ENCODE measurements around the gene FGGY. TPM values are rescaled to one million over a fixed set of nuclear protein-coding genes. Genes with fewer than 3 reads are reported as not detected.
"Not testable (repeated sequence)": the region's sequence is repeated elsewhere in the genome, so short reads cannot be mapped to it uniquely, and the experiment has no call there.

Gene FGGY
- total RNA-seq, 1 experiment from 2014 or later = 6.4 TPM

- intact Hi-C loops (cut with micrococcal nuclease; ENCODE audit: unreplicated experiment) = loop anchor here (5.0 to 10.0 kb wide), 4 partner anchors 107 to 516 kb away; partner anchors contain the start of gene JUN
- DNase-seq = no peak
- peaks cover 6% of the 10 kb centered on the region for H3K4me1 Mint-ChIP-seq (ENCODE audit: low read depth, unreplicated experiment)
- H3K27me3 Mint-ChIP-seq (ENCODE audit: insufficient read depth, unreplicated experiment) = no peaks in the 10 kb centered on the region
- Histone ChIP-seq H3K4me3 (ENCODE audit: low read depth, low read length) (no peak overlapping the region), H3K4me1 (no peaks in the 10 kb centered on the region), H3K9me3 (no peaks in the 10 kb centered on the region), H3K27me3 (replicated peaks; ENCODE audit: control insufficient read depth, insufficient read depth, low read length) (no peaks in the 10 kb centered on the region), H3K36me3 (ENCODE audit: control insufficient read depth, insufficient read depth, low read length) (no peaks in the 10 kb centered on the region)
- peak overlapping the region; percentile 83 for H3K4me3 Mint-ChIP-seq (ENCODE audit: unreplicated experiment)
- BruUV-seq (replicated peaks) = no TSS peak
- H3K27ac Mint-ChIP-seq (ENCODE audit: unreplicated experiment) = peak overlapping the region; percentile 79
- H3K36me3 Mint-ChIP-seq (ENCODE audit: insufficient read depth, unreplicated experiment) = no peaks in the 10 kb centered on the region
- TF ChIP-seq, protein P1, sequence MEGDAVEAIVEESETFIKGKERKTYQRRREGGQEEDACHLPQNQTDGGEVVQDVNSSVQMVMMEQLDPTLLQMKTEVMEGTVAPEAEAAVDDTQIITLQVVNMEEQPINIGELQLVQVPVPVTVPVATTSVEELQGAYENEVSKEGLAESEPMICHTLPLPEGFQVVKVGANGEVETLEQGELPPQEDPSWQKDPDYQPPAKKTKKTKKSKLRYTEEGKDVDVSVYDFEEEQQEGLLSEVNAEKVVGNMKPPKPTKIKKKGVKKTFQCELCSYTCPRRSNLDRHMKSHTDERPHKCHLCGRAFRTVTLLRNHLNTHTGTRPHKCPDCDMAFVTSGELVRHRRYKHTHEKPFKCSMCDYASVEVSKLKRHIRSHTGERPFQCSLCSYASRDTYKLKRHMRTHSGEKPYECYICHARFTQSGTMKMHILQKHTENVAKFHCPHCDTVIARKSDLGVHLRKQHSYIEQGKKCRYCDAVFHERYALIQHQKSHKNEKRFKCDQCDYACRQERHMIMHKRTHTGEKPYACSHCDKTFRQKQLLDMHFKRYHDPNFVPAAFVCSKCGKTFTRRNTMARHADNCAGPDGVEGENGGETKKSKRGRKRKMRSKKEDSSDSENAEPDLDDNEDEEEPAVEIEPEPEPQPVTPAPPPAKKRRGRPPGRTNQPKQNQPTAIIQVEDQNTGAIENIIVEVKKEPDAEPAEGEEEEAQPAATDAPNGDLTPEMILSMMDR (IDR thresholded peaks at IDR 0.05; ENCODE audit: insufficient read depth in 1 of 2, low read depth in 1 of 2, low read length in 1 of 2, severe bottlenecking in 1 of 2, unreplicated experiment in 1 of 2) = no peak
- POLR2A ChIA-PET = no interaction called here
- CTCF ChIA-PET = no interaction called here
- H3K9me3 Mint-ChIP-seq (ENCODE audit: unreplicated experiment) = peaks cover 19% of the 10 kb centered on the region
Observed at GRCh38 chr1:59298026-59298583, 1.2 kb downstream of the FGGY start.

- POLR2A ChIA-PET = no interaction called here
- peaks cover 19% of the 10 kb centered on the region for H3K9me3 Mint-ChIP-seq (ENCODE audit: unreplicated experiment)
- no peak for DNase-seq
- no TSS peak for BruUV-seq (replicated peaks)
- H3K4me1 ChIP-seq = no peaks in the 10 kb centered on the region
- no peak overlapping the region for H3K4me3 Mint-ChIP-seq (ENCODE audit: unreplicated experiment)
- CTCF ChIA-PET = no interaction called here
- H3K9me3 ChIP-seq = no peaks in the 10 kb centered on the region
- H3K4me1 Mint-ChIP-seq (ENCODE audit: low read depth, unreplicated experiment) = peaks cover 6% of the 10 kb centered on the region
- no peaks in the 10 kb centered on the region for H3K27me3 ChIP-seq (replicated peaks; ENCODE audit: control insufficient read depth, insufficient read depth, low read length)
- no peaks in the 10 kb centered on the region for H3K36me3 ChIP-seq (ENCODE audit: control insufficient read depth, insufficient read depth, low read length)
- TF ChIP-seq, protein P1 (IDR thresholded peaks at IDR 0.05; ENCODE audit: insufficient read depth in 1 of 2, low read depth in 1 of 2, low read length in 1 of 2, severe bottlenecking in 1 of 2, unreplicated experiment in 1 of 2) = no peak
- no peaks in the 10 kb centered on the region for H3K27me3 Mint-ChIP-seq (ENCODE audit: insufficient read depth, unreplicated experiment)
- intact Hi-C loops (cut with micrococcal nuclease; ENCODE audit: unreplicated experiment) = loop anchor here (5.0 to 10.0 kb wide), 4 partner anchors 106 to 517 kb away; partner anchors contain the start of gene JUN
- H3K36me3 Mint-ChIP-seq (ENCODE audit: insufficient read depth, unreplicated experiment) = no peaks in the 10 kb centered on the region
- H3K27ac Mint-ChIP-seq (ENCODE audit: unreplicated experiment) = no peak overlapping the region
- H3K4me3 ChIP-seq (ENCODE audit: low read depth, low read length) = no peak overlapping the region
Observed at GRCh38 chr1:59298710-59299346, 1.9 kb downstream of the FGGY start.

GRCh38 chr1:59299670-59300069, 2.8 kb downstream of the FGGY start:
- POLR2A ChIA-PET = not testable (repeated sequence)

More at GRCh38 chr1:59299670-59300069, 2.8 kb downstream of the FGGY start:
- peaks cover 19% of the 10 kb centered on the region for H3K9me3 Mint-ChIP-seq (ENCODE audit: unreplicated experiment)
- H3K36me3 ChIP-seq (ENCODE audit: control insufficient read depth, insufficient read depth, low read length); H3K27me3 Mint-ChIP-seq (ENCODE audit: insufficient read depth, unreplicated experiment); H3K4me3 ChIP-seq (ENCODE audit: low read depth, low read length); H3K4me3 Mint-ChIP-seq (ENCODE audit: unreplicated experiment); H3K36me3 Mint-ChIP-seq (ENCODE audit: insufficient read depth, unreplicated experiment); H3K9me3 ChIP-seq; H3K4me1 ChIP-seq; CTCF ChIA-PET; H3K27ac Mint-ChIP-seq (ENCODE audit: unreplicated experiment); BruUV-seq (replicated peaks); DNase-seq; H3K4me1 Mint-ChIP-seq (ENCODE audit: low read depth, unreplicated experiment); H3K27me3 ChIP-seq (replicated peaks; ENCODE audit: control insufficient read depth, insufficient read depth, low read length): not testable (repeated sequence)
- intact Hi-C loops (cut with micrococcal nuclease; ENCODE audit: unreplicated experiment) = loop anchor here (5.0 to 10.0 kb wide), 4 partner anchors 105 to 517 kb away; partner anchors contain the start of gene JUN

Data from Caco-2 (cell line).